Ectodermal cell (in vitro differentiated cells): ENCODE results near the gene CXCR4.
A peak's percentile ranks its signal among the peaks of the same experiment; 100 is the strongest.

Experiments used
- H3K27ac ChIP-seq: 2 replicates; pipeline ENCODE4 v1.7.0; 2013; ENCODE audit warnings: mild to moderate bottlenecking, low read depth, low read length; ENCODE audit not compliant: insufficient read depth, poor library complexity, severe bottlenecking
- H3K27me3 ChIP-seq: 2 replicates; pipeline ENCODE4 v1.7.0; 2013; ENCODE audit warnings: mild to moderate bottlenecking, low read length; ENCODE audit not compliant: insufficient read depth, control insufficient read depth, poor library complexity, severe bottlenecking
- H3K36me3 ChIP-seq: one replicate; pipeline ENCODE4 v1.7.0; 2013; ENCODE audit warnings: low read length; ENCODE audit not compliant: control insufficient read depth, insufficient read depth
- H3K4me1 ChIP-seq: one replicate; pipeline ENCODE4 v1.7.0; 2013; ENCODE audit warnings: low read length; ENCODE audit not compliant: control insufficient read depth, insufficient read depth
- H3K4me3 ChIP-seq: 2 replicates; pipeline ENCODE4 v1.7.0; 2013; ENCODE audit warnings: low read depth, low read length, control low read depth; ENCODE audit not compliant: insufficient read depth
- H3K9me3 ChIP-seq: 2 replicates; pipeline ENCODE4 v1.7.0; 2013; ENCODE audit warnings: mild to moderate bottlenecking, low read length, moderate library complexity; ENCODE audit not compliant: control insufficient read depth
- WGBS, 2 experiments: methylation state at CpG; one replicate each; pipeline ENCODE4 v1.1.7; 2013; ENCODE audit warnings: missing lambda C conversion rate in 2 of 2; 5-methylcytosine and 5-hydroxymethylcytosine counted together

CXCR4 gene

DNA sequence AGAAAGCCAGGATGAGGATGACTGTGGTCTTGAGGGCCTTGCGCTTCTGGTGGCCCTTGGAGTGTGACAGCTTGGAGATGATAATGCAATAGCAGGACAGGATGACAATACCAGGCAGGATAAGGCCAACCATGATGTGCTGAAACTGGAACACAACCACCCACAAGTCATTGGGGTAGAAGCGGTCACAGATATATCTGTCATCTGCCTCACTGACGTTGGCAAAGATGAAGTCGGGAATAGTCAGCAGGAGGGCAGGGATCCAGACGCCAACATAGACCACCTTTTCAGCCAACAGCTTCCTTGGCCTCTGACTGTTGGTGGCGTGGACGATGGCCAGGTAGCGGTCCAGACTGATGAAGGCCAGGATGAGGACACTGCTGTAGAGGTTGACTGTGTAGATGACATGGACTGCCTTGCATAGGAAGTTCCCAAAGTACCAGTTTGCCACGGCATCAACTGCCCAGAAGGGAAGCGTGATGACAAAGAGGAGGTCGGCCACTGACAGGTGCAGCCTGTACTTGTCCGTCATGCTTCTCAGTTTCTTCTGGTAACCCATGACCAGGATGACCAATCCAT lies 2.7 kb downstream of the CXCR4 start:
- no peak overlapping the region for H3K27ac ChIP-seq
- 95 to 96% methylated on average over 12 of the region's 12 CpGs for WGBS, 2 experiments
- H3K9me3 ChIP-seq = no peaks in the 10 kb centered on the region
- peaks cover 21% of the 10 kb centered on the region for H3K4me1 ChIP-seq
- peaks cover 22% of the 10 kb centered on the region for H3K27me3 ChIP-seq
- H3K4me3 ChIP-seq = no peak overlapping the region
- H3K36me3 ChIP-seq = peaks cover 14% of the 10 kb centered on the region

DNA sequence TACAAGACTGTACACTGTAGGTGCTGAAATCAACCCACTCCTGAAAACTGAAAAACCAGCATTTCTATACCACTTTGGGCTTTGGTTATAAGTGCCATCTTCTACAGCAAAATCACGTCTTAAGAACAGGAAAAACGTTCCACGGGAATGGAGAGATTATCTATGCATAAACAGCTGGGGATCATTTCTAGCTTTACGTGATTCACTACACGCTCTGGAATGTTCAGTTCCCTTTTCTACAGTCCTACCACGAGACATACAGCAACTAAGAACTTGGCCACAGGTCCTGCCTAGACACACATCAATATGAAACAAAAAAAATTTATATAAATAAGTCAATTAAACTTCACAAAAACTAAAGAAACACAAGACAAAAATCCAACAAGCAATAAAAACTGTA lies 3.6 kb downstream of the CXCR4 start:
- no peak overlapping the region for H3K4me3 ChIP-seq

DNA sequence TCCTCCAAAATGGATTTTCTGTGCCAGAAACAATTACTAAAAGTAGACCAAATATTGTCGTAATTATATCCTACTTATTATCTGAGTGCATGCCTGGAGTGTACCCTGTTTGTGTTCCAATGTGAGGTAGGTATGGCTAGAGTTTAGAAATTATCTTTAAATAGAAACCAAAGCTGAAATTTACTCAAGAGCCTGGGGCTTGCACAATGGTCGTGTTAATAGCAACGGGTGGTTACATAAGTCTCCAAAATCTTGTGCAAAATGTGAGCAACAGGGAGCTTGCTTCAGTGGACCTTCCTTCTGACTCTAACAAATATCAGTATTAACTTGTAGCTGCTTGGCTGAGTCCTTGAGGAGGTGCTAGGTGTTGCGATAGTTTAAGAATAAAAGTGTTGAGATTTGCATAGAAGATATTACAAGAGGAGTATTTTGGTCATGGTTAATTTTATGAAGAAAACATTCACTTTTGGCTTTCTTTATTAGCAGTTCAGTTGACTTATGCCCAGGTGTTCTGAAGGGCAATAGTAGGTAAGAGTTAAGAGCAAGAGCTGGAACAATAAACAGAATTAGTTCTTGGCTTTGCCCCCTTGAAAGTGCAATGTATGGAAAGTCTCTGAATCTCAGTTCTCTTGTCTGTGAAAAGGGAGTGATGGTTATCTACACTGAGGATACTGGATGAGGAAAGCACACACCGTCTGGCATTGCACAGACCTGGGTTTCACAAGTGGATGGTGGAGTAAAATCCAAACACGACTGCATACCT lies 4.6 kb downstream of the CXCR4 start:
- H3K36me3 ChIP-seq = peaks cover 14% of the 10 kb centered on the region
- peaks cover 21% of the 10 kb centered on the region for H3K4me1 ChIP-seq
- H3K9me3 ChIP-seq = no peaks in the 10 kb centered on the region
- no peak overlapping the region for H3K27ac ChIP-seq
- H3K4me3 ChIP-seq = no peak overlapping the region
- H3K27me3 ChIP-seq = peaks cover 5% of the 10 kb centered on the region
- WGBS, 2 experiments = 89 to 90% methylated on average over 6 of the region's 6 CpGs

More for the DNA sequence above, 3.6 kb downstream of the CXCR4 start:
- no peaks in the 10 kb centered on the region for H3K9me3 ChIP-seq
- no peak overlapping the region for H3K27ac ChIP-seq
- H3K36me3 ChIP-seq = peaks cover 14% of the 10 kb centered on the region
- H3K27me3 ChIP-seq = peaks cover 13% of the 10 kb centered on the region
- peaks cover 21% of the 10 kb centered on the region for H3K4me1 ChIP-seq
- WGBS, 2 experiments = 90 to 93% methylated on average over 6 of the region's 6 CpGs

DNA sequence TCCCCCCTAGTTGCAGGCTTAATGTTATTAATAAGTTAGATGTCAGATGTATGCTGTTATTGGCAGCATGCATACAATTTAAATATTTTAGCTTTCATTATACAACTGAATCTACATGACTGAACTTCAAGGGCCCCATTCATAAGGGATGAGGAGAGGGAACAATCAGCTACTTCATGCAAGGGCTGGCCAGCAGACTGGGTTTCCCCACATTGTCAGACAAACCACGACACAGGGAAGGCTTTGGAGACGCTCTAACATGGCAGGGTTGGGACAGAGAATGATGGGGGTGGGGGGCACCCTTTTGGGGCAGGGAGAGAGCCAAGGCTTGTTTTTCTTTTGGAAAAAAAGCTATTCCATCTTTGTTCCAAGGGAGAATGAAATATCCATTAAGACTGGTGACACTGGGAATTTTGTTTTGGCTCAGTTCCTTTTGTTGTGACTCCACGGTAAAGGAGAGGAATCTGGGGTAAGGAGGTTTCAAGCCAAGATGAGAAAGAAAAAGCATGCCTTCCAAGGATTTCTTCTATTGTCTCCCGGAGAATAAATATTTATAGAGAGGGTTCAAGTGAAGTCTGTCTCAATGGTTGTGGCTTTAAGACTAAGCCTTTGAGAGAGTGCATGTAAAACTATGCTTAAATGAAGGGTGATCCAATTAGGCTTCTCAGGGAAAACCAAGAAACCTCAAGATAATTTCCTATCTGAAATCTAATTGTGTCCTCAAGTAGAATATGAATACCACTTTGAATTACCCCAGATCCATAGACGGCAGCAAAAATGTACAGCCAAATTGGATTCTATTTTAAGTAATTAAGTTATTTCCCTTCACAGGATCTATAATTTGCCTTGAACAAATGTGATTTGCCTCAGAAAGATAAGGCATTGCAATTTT lies 5.4 kb downstream of the CXCR4 start:
- Histone ChIP-seq H3K4me1 (peaks cover 21% of the 10 kb centered on the region), H3K27ac (peak overlapping the region; percentile 28), H3K27me3 (peaks cover 5% of the 10 kb centered on the region), H3K36me3 (peaks cover 14% of the 10 kb centered on the region), H3K4me3 (no peak overlapping the region), H3K9me3 (no peaks in the 10 kb centered on the region)
- WGBS, 2 experiments = 26 to 39% methylated on average over 4 to 5 of the region's 5 CpGs

DNA sequence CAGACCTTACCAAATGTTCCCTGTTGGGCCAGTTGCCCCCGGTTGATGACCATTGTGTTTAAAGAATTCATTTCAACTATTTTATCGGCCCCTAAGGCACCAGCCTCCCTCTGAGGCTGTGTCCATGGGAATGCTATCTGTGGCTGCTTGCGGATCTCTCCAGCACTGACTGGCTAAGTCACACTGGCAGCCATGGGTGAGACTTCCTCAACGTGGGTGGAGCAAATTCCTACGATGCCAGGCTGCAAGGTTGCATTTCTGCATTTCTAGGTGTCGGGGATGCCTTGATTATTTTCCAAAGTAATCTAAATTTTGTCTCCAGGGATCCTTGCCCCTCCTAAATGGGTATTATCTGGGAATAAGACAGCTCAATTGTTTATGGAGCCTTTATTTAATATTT lies 6.2 kb downstream of the CXCR4 start:
- WGBS, 2 experiments = 85 to 87% methylated on average over 6 of the region's 6 CpGs
- peaks cover 3% of the 10 kb centered on the region for H3K27me3 ChIP-seq
- peaks cover 21% of the 10 kb centered on the region for H3K4me1 ChIP-seq
- H3K36me3 ChIP-seq = peaks cover 14% of the 10 kb centered on the region
- H3K4me3 ChIP-seq = no peak overlapping the region
- no peak overlapping the region for H3K27ac ChIP-seq
- no peaks in the 10 kb centered on the region for H3K9me3 ChIP-seq

DNA sequence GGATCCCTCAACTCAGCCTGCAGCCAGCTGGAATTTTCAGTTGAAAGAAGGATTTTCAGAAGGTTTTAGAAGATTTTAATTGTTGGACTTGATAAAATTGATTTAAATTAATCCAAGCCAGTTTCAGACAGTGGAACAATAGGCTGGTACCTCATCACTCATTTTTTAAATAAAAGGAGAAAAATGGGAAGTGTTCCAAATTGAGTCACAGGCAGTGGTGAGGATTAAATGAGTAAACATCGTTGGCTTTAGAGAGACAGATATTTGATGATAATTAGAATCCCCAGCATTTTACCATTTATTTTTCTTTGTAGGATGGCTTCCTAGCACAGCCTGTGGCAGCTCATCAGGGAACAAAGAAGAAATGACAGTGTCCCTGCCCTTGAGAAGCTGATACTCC lies 7.4 kb downstream of the CXCR4 start:
- Histone ChIP-seq H3K27ac (no peak overlapping the region), H3K4me1 (peaks cover 18% of the 10 kb centered on the region), H3K4me3 (no peak overlapping the region), H3K27me3 (no peaks in the 10 kb centered on the region), H3K9me3 (no peaks in the 10 kb centered on the region), H3K36me3 (peaks cover 14% of the 10 kb centered on the region)
- WGBS, 2 experiments = 100% methylated on average over 1 of the region's 1 CpG; no CpG with 5 or more reads in 1 of the 2 experiments

DNA sequence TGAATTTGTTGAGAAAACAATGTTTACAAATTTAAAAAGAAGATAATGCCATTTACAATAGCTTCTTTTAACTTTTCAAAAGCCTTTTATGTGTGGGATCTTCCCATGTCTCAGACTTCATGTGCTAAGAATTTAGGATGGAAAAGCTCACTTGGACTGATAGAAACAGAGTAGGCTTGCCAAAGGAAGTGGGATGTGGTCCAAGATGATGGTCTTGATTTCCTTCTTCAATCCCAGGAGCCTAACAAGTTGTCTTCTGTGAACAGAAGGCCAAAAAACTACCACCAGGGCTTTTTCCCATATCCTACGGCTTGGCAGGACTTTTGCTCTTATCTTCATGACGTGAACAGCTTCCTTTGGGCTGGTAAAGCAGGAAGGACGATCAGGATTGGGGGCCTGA lies 9.5 kb downstream of the CXCR4 start:
- no peaks in the 10 kb centered on the region for H3K36me3 ChIP-seq
- WGBS, 2 experiments = 92 to 93% methylated on average over 3 of the region's 3 CpGs
- no peaks in the 10 kb centered on the region for H3K9me3 ChIP-seq
- no peaks in the 10 kb centered on the region for H3K27me3 ChIP-seq
- H3K4me3 ChIP-seq = no peak overlapping the region
- H3K4me1 ChIP-seq = peaks cover 12% of the 10 kb centered on the region
- H3K27ac ChIP-seq = no peak overlapping the region

DNA sequence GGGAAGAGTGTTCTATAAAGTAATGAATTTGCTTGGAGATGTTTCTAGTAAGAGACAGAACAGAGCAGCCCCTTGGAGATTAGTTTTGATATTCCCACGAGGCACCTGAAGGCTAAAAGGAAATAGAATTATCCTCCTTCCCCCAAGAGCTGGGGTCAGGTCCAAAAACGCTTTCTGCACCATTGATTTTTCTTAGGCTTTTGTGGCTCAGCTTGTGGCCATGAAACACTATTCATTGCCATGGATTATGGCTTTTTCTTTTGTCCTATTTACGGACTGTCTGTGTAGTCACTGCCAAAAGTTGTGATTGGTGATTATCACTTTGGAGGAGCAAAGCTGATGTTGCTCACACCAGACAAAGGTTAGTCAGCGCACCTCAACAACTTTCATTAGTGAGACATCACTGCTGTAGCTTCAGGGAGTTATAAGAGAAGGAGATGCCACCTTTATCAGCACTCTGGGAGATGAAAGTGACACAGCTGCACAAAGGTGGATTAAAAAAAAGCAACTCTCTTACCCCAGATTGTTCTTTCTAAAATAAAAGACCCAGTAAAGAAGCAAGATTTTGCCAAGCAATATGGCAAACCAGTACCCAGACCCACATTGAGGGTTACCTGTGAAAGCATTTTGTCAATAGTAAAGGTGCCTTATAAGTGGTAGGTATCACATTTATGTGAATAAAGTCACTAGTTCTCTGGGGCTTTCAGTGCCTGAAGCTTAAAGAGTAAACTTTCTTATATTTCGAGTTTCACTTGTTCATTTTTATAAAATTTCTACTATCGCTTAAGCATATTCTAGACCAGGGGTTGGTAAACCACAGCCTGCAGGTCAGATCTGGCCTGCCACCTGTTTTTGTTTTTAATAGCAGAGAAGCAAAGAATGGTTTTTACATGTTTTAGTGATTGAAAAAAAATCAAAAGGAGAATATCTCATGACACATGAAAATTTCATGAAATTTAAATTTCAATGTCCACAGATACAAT lies 10.6 kb downstream of the CXCR4 start:
- H3K4me1 ChIP-seq = peaks cover 6% of the 10 kb centered on the region
- no peak overlapping the region for H3K27ac ChIP-seq
- H3K36me3 ChIP-seq = no peaks in the 10 kb centered on the region
- H3K9me3 ChIP-seq = no peaks in the 10 kb centered on the region
- H3K27me3 ChIP-seq = no peaks in the 10 kb centered on the region
- no peak overlapping the region for H3K4me3 ChIP-seq
- 93 to 94% methylated on average over 6 of the region's 6 CpGs for WGBS, 2 experiments

DNA sequence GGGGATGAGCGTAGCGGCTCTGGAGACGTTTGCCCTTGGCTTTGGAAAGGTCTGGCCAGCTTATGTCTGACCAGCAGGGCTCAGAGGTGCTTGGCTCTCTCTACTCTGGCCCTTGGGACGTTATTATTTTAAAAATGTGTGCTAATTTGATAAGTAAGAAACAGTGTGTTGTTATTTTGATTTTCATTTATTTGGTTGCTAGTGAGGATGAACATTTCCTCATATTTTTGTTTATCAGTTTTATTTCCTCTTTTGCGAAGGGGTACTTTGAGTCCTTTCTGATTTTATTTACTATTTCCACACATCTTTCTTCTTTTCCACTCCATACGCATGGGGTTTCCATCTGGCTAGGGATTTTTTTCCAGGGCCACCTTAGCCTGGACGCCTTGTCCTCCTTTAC lies 11.4 kb downstream of the CXCR4 start:
- H3K4me3 ChIP-seq = no peak overlapping the region
- no peaks in the 10 kb centered on the region for H3K27me3 ChIP-seq
- H3K9me3 ChIP-seq = no peaks in the 10 kb centered on the region
- WGBS, 2 experiments = 92% methylated on average over 7 of the region's 7 CpGs
- no peaks in the 10 kb centered on the region for H3K4me1 ChIP-seq
- H3K36me3 ChIP-seq = no peaks in the 10 kb centered on the region
- no peak overlapping the region for H3K27ac ChIP-seq
